NCI-H2227 treated with DMSO at 0.1 percent for 48 hours (cell line): ENCODE measurements around the gene OR52I1.

Source experiments
- DNase-seq: peaks from one replicate; lab custom pipeline; 2025; lab: John Stamatoyannopoulos, UW

OR52I1 gene

GRCh38 chr11:4615856-4616444, 22.1 kb downstream of the OR52I1 start:
- DNase-seq = no peak

- DNase-seq = no peak
Measured at GRCh38 chr11:4619514-4619913, 25.7 kb downstream of the OR52I1 start.

- peak; percentile 58 for DNase-seq
Measured at GRCh38 chr11:4626207-4627099, 32.6 kb downstream of the OR52I1 start.

GRCh38 chr11:4636136-4636535, 42.3 kb downstream of the OR52I1 start:
- DNase-seq = no peak

- peak; percentile 75 for DNase-seq
Measured at GRCh38 chr11:4636962-4637661, 43.3 kb downstream of the OR52I1 start, which contains the start of gene OR51D1. TSS of gene OR51D1 (plus strand) at chr11:4637477. CDS start at chr11:4639791, 2,314 bp downstream.

GRCh38 chr11:4637662-4638047, 43.8 kb downstream of the OR52I1 start:
- DNase-seq = no peak

- DNase-seq = no peak
Measured at GRCh38 chr11:4639931-4640330, 46.1 kb downstream of the OR52I1 start.

GRCh38 chr11:4641501-4641900, 47.7 kb downstream of the OR52I1 start:
- no peak for DNase-seq

GRCh38 chr11:4642043-4642442, 48.2 kb downstream of the OR52I1 start:
- DNase-seq = no peak

GRCh38 chr11:4643076-4643475, 49.2 kb downstream of the OR52I1 start:
- DNase-seq = no peak

GRCh38 chr11:4643682-4644081, 49.8 kb downstream of the OR52I1 start, which contains the start of gene OR51E1:
TSS of gene OR51E1 (plus strand) at chr11:4643982. CDS start at chr11:4652527, 8,545 bp downstream.
- DNase-seq = no peak

GRCh38 chr11:4644233-4644632, 50.4 kb downstream of the OR52I1 start:
- no peak for DNase-seq
